IMR-90 (cell line): ENCODE results near the gene TMCC3. TPM values are rescaled to one million over a fixed set of nuclear protein-coding genes. Genes with fewer than 3 reads are reported as not detected.

Experiments
- ATAC-seq: fragments of 200-7000 bp; cut with Tn5 transposase; 2 replicates; pipeline ENCODE4 v1.9.1; 2020; ENCODE audit warnings: low read depth, mild to moderate bottlenecking, moderate library complexity
- BruUV-seq: library from RNA; stranded (reverse); fragments of 400-500 nt; replicated peaks from 2 replicates; lab custom pipeline; 2021; lab: Mats Ljungman, UMichigan
- CTCF ChIA-PET: fragments of 300-600 bp; formaldehyde crosslinking; extraction: SDS; loops from one replicate; lab custom pipeline; 2021; ENCODE audit warnings: antibody characterized with exemption; lab: Yijun Ruan, JAX
- POLR2A ChIA-PET: fragments of 300-600 bp; sonication (Branson Sonifier 250); formaldehyde crosslinking; loops from one replicate; lab custom pipeline; 2022; ENCODE audit warnings: antibody characterized with exemption; ENCODE audit not compliant: unreplicated experiment; lab: Charles Lee
- DNase-seq: peaks from one replicate; pipeline ENCODE4 v3.0.0; 2013
- H2AFZ ChIP-seq: replicated peaks from 2 replicates; pipeline ENCODE3; 2013; ENCODE audit warnings: low read length, mild to moderate bottlenecking; ENCODE audit not compliant: poor library complexity
- H2AK5ac ChIP-seq: 2 replicates; pipeline ENCODE4 v1.6.1; 2013; ENCODE audit warnings: low read depth, low read length, inconsistent platforms
- H2AK9ac ChIP-seq: replicated peaks from 2 replicates; pipeline ENCODE3; 2013; ENCODE audit warnings: mild to moderate bottlenecking, low read depth, low read length, moderate library complexity; ENCODE audit not compliant: poor library complexity
- H2BK120ac ChIP-seq: 2 replicates; pipeline ENCODE4 v1.6.1; 2013; ENCODE audit warnings: low read depth, low read length, inconsistent platforms
- H2BK15ac ChIP-seq: 3 replicates; pipeline ENCODE4 v1.6.1; 2013; ENCODE audit warnings: low read depth, low read length, inconsistent platforms
- H2BK20ac ChIP-seq: 2 replicates; pipeline ENCODE4 v1.6.1; 2013; ENCODE audit warnings: low read depth, mild to moderate bottlenecking, inconsistent platforms, low read length, moderate library complexity
- H2BK5ac ChIP-seq: 2 replicates; pipeline ENCODE4 v1.6.1; 2013; ENCODE audit warnings: mild to moderate bottlenecking, low read depth, low read length, inconsistent platforms; ENCODE audit not compliant: poor library complexity, severe bottlenecking
- H3K14ac ChIP-seq: replicated peaks from 2 replicates; pipeline ENCODE4 v1.6.1; 2013; ENCODE audit warnings: low read depth, low read length, inconsistent platforms
- H3K18ac ChIP-seq: 2 replicates; pipeline ENCODE4 v1.6.1; 2013; ENCODE audit warnings: low read depth, low read length, control low read depth
- H3K23ac ChIP-seq: 2 replicates; pipeline ENCODE4 v1.6.1; 2013; ENCODE audit warnings: low read depth, low read length, inconsistent platforms
- H3K27ac ChIP-seq: 2 replicates; pipeline ENCODE4 v1.5.1; 2013; ENCODE audit warnings: mild to moderate bottlenecking, control low read depth, low read length; ENCODE audit not compliant: insufficient read depth
- H3K27me3 ChIP-seq: 2 replicates; pipeline ENCODE4 v1.6.1; 2013; ENCODE audit warnings: low read length; ENCODE audit not compliant: control insufficient read depth, insufficient read depth
- H3K36me3 ChIP-seq: 2 replicates; pipeline ENCODE4 v1.6.1; 2013; ENCODE audit warnings: low read length, mixed read lengths; ENCODE audit not compliant: control insufficient read depth, insufficient read depth
- H3K4ac ChIP-seq: 2 replicates; pipeline ENCODE4 v1.6.1; 2013; ENCODE audit warnings: low read depth, low read length, inconsistent platforms
- H3K4me1 ChIP-seq: 2 replicates; pipeline ENCODE4 v1.6.1; 2013; ENCODE audit warnings: low read length, mixed read lengths; ENCODE audit not compliant: control insufficient read depth, insufficient read depth
- H3K4me2 ChIP-seq: 2 replicates; pipeline ENCODE4 v1.6.1; 2013; ENCODE audit warnings: low read depth, mild to moderate bottlenecking, control low read depth, low read length, moderate library complexity
- H3K4me3 ChIP-seq: 2 replicates; pipeline ENCODE4 v1.5.1; 2013; ENCODE audit warnings: low read depth, mild to moderate bottlenecking, control low read depth, low read length, moderate library complexity; ENCODE audit not compliant: insufficient read depth
- H3K56ac ChIP-seq: 2 replicates; pipeline ENCODE4 v1.6.1; 2013; ENCODE audit warnings: low read length, inconsistent platforms; ENCODE audit not compliant: insufficient read depth; ENCODE audit errors: extremely low read depth
- H3K79me1 ChIP-seq, 2 experiments: 2 replicates each; pipeline ENCODE4 v1.6.1; 2013; ENCODE audit warnings: low read length in 2 of 2, inconsistent platforms in 1 of 2, low read depth in 1 of 2
- H3K9ac ChIP-seq: 2 replicates; pipeline ENCODE4 v1.6.1; 2013; ENCODE audit warnings: low read depth, low read length, control low read depth
- H3K9me1 ChIP-seq: 2 replicates; pipeline ENCODE4 v1.6.1; 2013; ENCODE audit warnings: low read length, inconsistent platforms; ENCODE audit not compliant: insufficient read depth
- H3K9me3 ChIP-seq: 2 replicates; pipeline ENCODE4 v1.6.1; 2013; ENCODE audit warnings: low read length; ENCODE audit not compliant: control insufficient read depth, insufficient read depth
- H4K20me1 ChIP-seq: 2 replicates; pipeline ENCODE4 v1.6.1; 2013; ENCODE audit warnings: low read length, inconsistent platforms; ENCODE audit not compliant: insufficient read depth
- H4K5ac ChIP-seq: 2 replicates; pipeline ENCODE4 v1.6.1; 2013; ENCODE audit warnings: mild to moderate bottlenecking, low read depth, low read length, control low read depth
- H4K8ac ChIP-seq, 2 experiments: 2 replicates each; pipeline ENCODE4 v1.6.1; 2013; ENCODE audit warnings: low read depth in 2 of 2, low read length in 2 of 2, control low read depth in 1 of 2, inconsistent platforms in 1 of 2
- H4K91ac ChIP-seq: 2 replicates; pipeline ENCODE4 v1.6.1; 2013; ENCODE audit warnings: low read depth, low read length, inconsistent platforms; ENCODE audit not compliant: insufficient read depth
- CTCF ChIP-seq: conservative IDR thresholded peaks from 2 replicates; pipeline ENCODE4 v1.5.1; 2012; ENCODE audit warnings: mild to moderate bottlenecking, low read depth, low read length, improper control_type of control experiment
- RCOR1 ChIP-seq: IDR thresholded peaks from 2 replicates; pipeline ENCODE4 v1.6.1; 2012; ENCODE audit warnings: mild to moderate bottlenecking, low read length, improper control_type of control experiment; ENCODE audit not compliant: insufficient replicate concordance
- USF2 ChIP-seq: fragments of 150-350 bp; IDR thresholded peaks from 2 replicates; pipeline ENCODE4 v1.6.1; 2017; ENCODE audit warnings: mild to moderate bottlenecking, antibody characterized with exemption, low read length, low read depth
- WGBS, 2 experiments: methylation state at CpG; one replicate each; pipeline versions ENCODE4 v1.1.5 to v1.1.7; 2013; ENCODE audit warnings: missing lambda C conversion rate in 2 of 2; ENCODE audit not compliant: insufficient read length in 1 of 2; ENCODE audit errors: extremely low coverage in 2 of 2; 5-methylcytosine and 5-hydroxymethylcytosine counted together
- dilution Hi-C: fragments of 300-500 bp; cut with HindIII; formaldehyde crosslinking; loops from one replicate; pipeline ENCODE4 v1.14.3; 2018; ENCODE audit warnings: low sequenced_read_pairs; ENCODE audit not compliant: unreplicated experiment
- in situ Hi-C: fragments of 300-500 bp; cut with MboI; formaldehyde crosslinking; loops from 3 replicates; pipeline ENCODE4 v1.14.3; 2019; ENCODE audit warnings: low sequenced_read_pairs, inconsistent platforms, mixed read lengths
- intact Hi-C: fragments of 100-400 bp; cut with micrococcal nuclease; formaldehyde crosslinking; loops from 2 replicates; pipeline ENCODE4 v1.10.0; 2022
- polyA plus RNA-seq, 3 experiments: library from polyadenylated mRNA; depleted of rRNA; stranded (reverse); fragments of >200 nt; gene quantifications; 2 replicates each; pipeline ENCODE4 v1.2.3, GENCODE V29; 2012; ENCODE audit warnings: low replicate concordance in 1 of 3
- total RNA-seq: library from RNA; depleted of rRNA; stranded (reverse); fragments of >200 nt; gene quantifications from 2 replicates; pipeline ENCODE4 v1.2.3, GENCODE V29; 2012

The TMCC3 gene
- total and polyA plus RNA-seq, 2 of the 4 experiments (the other 2 are of a cell fraction), result 0.14 to 0.36 TPM

- H3K4me1 ChIP-seq, result no peaks in the 10 kb centered on the region; the same call in 1 of the 2 replicates
- no peak overlapping the region for H3K9ac ChIP-seq
- DNase-seq (no peak), ATAC-seq (no peak)
- no peaks in the 10 kb centered on the region for H3K79me1 ChIP-seq
- H2AK9ac ChIP-seq, result no peak overlapping the region
- no peak overlapping the region for H2BK20ac ChIP-seq
- intact Hi-C loops, result no loop called here
- no peaks in the 10 kb centered on the region for H3K9me3 ChIP-seq
- H4K91ac ChIP-seq, result no peak overlapping the region
- no peaks in the 10 kb centered on the region for H3K27me3 ChIP-seq
- no peak overlapping the region for H2AK5ac ChIP-seq
- no peak overlapping the region for H3K4me3 ChIP-seq
- 33% methylated on average over 1 of the region's 4 CpGs; no CpG with 5 or more reads in 1 of the 2 experiments for WGBS, 2 experiments
- no peak overlapping the region for H3K14ac ChIP-seq
- no peak overlapping the region for H2BK120ac ChIP-seq
- dilution Hi-C loops, result no loop called here
- H2AFZ ChIP-seq, result no peak overlapping the region
- no peak overlapping the region for H2BK5ac ChIP-seq
- no peak overlapping the region for H3K18ac ChIP-seq
- H3K56ac ChIP-seq, result no peak overlapping the region
- no peak overlapping the region for H3K23ac ChIP-seq
- H3K4ac ChIP-seq, result no peak overlapping the region
- in situ Hi-C loops, result no loop called here
- H4K8ac ChIP-seq, result no peak overlapping the region
- POLR2A ChIA-PET, result no interaction called here
- H4K20me1 ChIP-seq, result no peaks in the 10 kb centered on the region
- H3K4me2 ChIP-seq, result no peak overlapping the region
- no peak overlapping the region for H4K5ac ChIP-seq
- no peaks in the 10 kb centered on the region for H3K9me1 ChIP-seq
- CTCF ChIA-PET, result interaction anchor here (0.6 kb wide), 1 partner anchor 132 kb away, joined by 3 read pairs; no protein-coding TSS in a partner anchor
- no peaks in the 10 kb centered on the region for H3K36me3 ChIP-seq
- no peak for TF ChIP-seq USF2
- no peak for TF ChIP-seq CTCF
- no peak for TF ChIP-seq RCOR1
- BruUV-seq, result no TSS peak
- no peak overlapping the region for H2BK15ac ChIP-seq
- H3K27ac ChIP-seq, result no peak overlapping the region
Measured at GRCh38 chr12:94622475-94622874, 27.9 kb downstream of the TMCC3 start.
